Measurements from ENCODE around the gene ABCF3.

DNA sequence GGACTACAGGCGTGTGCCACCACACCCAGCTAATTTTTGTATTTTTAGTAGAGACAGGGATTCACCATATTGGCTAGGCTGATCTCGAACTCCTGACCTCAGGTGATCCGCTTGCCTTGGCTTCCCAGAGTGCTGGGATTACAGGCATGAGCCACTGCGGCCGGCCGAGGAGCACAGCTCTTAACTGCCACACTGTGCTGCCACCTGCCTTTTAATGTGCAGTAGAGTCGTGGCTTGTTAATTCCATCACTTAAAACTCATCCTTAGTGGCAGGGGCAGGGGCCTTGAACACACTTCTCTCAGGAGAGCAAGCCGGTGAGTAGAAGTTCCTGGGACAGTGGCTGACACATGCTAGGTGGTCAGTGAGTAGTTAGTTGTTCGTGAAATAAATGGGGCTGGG is 12.5 kb downstream of the ABCF3 start:
- TF ChIP-seq, protein P1, sequence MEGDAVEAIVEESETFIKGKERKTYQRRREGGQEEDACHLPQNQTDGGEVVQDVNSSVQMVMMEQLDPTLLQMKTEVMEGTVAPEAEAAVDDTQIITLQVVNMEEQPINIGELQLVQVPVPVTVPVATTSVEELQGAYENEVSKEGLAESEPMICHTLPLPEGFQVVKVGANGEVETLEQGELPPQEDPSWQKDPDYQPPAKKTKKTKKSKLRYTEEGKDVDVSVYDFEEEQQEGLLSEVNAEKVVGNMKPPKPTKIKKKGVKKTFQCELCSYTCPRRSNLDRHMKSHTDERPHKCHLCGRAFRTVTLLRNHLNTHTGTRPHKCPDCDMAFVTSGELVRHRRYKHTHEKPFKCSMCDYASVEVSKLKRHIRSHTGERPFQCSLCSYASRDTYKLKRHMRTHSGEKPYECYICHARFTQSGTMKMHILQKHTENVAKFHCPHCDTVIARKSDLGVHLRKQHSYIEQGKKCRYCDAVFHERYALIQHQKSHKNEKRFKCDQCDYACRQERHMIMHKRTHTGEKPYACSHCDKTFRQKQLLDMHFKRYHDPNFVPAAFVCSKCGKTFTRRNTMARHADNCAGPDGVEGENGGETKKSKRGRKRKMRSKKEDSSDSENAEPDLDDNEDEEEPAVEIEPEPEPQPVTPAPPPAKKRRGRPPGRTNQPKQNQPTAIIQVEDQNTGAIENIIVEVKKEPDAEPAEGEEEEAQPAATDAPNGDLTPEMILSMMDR (IDR thresholded peaks at IDR 0.05): no peak
- no peak for TF ChIP-seq POLR2A (IDR thresholded peaks at IDR 0.05)
